GM10266 (cell line): ENCODE results near the gene ITGBL1.

Source experiments
- DNase-seq: peaks from one replicate; pipeline ENCODE4 v3.0.0; 2012; ENCODE audit errors: extremely low spot score
- TF ChIP-seq, protein P1 (sequence below): IDR thresholded peaks from 2 replicates; pipeline ENCODE4 v1.5.1; 2012; ENCODE audit warnings: mild to moderate bottlenecking, low read depth; ENCODE audit not compliant: control insufficient read depth, insufficient read depth; ENCODE audit errors: missing control alignments

Gene ITGBL1

DNA sequence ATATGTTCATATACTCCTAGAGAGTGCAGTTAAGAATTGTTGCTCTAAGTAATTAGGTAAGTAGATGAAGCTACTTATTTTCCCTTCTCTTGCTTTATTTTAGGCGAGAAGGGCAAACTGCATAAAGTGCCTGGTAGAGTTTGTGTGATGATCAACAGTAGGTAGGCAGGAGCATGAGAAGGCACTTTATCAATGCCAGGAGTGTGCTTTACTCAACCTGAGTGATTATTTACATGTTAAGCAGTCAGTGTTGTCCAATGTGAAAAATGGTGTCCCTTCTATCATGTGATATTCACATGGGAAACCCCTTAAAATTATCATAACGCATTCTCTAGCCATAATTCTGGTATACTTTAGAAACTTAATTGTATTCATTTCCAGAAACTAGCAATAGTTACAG lies 294.0 kb downstream of the ITGBL1 start:
- TF ChIP-seq, protein P1, sequence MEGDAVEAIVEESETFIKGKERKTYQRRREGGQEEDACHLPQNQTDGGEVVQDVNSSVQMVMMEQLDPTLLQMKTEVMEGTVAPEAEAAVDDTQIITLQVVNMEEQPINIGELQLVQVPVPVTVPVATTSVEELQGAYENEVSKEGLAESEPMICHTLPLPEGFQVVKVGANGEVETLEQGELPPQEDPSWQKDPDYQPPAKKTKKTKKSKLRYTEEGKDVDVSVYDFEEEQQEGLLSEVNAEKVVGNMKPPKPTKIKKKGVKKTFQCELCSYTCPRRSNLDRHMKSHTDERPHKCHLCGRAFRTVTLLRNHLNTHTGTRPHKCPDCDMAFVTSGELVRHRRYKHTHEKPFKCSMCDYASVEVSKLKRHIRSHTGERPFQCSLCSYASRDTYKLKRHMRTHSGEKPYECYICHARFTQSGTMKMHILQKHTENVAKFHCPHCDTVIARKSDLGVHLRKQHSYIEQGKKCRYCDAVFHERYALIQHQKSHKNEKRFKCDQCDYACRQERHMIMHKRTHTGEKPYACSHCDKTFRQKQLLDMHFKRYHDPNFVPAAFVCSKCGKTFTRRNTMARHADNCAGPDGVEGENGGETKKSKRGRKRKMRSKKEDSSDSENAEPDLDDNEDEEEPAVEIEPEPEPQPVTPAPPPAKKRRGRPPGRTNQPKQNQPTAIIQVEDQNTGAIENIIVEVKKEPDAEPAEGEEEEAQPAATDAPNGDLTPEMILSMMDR: no peak
- no peak for DNase-seq

DNA sequence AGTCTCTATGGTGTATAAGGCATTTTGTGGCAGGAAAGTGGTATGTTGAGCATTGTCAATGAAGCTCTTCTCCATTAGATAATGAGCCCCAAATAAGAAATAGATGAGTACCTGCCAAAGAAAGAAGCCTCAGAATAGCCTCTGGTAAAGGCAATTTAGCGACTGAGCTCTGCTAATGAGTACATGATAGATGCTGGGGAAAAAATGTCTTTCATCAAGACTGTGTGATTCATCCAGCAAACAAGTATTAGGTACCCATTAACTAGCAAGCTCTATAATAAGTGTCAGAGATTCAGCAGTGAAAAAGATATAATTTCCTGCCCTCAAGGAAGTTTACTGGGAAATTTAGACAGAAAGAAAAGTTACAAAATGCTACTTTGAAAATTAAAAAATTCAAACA lies 294.6 kb downstream of the ITGBL1 start:
- TF ChIP-seq, protein P1: no peak
- DNase-seq: no peak

DNA sequence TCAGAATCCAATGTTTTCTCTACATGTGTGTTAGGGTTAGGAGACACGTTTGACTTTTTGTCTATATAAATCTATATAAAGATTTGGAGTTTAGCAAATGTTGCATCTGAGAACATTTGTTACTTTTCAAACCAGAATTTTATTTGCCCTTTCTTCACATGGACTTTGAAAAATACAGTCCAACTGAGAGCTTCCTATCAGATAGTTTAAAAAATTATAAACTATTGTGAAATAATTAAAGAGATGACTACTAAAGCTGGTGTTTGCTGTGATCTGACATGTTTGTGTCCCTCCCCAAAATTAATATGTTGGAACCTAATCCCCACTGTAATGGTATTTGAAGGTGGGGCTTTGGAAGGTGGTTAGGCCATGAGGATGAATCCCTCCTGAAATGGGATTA lies 297.1 kb downstream of the ITGBL1 start:
- DNase-seq: no peak

DNA sequence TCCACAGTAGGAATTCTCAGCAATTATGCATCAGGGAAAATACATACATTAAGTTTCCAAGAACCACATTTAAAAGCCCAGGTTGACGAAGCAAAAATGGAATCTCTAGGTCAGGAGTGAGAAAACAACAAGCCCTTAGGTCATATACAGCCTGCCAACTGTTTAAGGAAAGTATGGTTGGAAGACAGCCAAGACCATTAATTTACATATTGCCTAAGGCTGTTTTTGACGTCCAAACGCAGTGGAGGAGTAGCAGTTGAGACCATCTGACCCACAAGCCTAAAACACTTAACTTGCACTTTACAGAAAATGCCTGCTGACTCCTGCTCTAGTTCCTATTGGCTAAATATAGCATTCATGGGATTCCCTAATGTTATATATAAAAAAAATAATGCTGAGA lies 299.0 kb downstream of the ITGBL1 start:
- TF ChIP-seq, protein P1: no peak
- no peak for DNase-seq

More for the DNA sequence above, 297.1 kb downstream of the ITGBL1 start:
- TF ChIP-seq, protein P1: no peak

DNA sequence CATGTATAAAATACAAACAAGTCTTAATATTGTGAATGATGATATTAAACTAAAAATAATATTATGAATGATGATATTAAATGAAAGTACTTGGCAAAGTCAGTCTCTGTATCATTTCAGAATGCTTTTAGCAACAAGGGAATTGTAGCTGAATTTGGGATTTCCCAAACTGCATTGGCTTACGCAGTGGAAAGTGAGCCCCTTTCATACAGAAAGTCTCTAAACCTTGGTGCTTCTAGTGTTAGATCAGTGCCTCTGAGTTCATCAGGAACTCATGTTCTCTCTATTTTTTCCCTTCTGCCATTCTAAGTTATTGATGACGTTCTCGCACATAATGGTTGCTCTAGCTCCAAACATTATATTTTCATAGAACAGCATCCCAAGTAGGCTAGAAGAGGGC lies 300.0 kb downstream of the ITGBL1 start:
- TF ChIP-seq, protein P1: no peak
- DNase-seq: no peak

DNA sequence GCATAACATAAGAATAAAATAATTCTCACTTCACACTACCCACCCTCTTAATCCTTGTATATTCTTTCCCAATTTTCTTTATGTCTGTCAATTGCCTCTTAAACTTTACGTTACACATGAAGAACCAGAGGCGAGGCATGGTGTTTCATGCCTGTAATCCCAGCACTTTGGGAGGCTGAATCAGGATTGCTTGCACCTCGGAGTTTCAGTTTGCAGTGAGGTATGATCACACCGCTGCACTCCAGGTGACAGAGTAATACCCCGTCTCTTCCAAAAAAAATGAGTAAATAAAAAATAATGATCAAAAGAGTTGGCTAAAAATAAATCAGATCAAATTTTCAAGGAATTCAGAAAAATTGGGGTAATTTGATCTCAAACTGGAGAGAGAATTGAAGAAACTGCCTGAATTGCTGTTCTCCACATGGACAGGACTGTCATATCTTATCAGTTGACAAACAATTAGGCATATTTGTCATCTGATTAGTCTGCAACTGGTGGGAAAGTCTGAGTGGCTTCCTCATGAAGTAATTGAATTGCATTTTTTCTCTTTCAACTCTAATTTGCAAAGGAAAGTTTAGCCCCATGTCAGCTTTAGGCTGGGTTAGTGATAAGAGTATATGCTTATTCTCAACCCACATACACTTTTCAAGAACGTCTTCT lies 302.9 kb downstream of the ITGBL1 start:
- TF ChIP-seq, protein P1: no peak
- no peak for DNase-seq

DNA sequence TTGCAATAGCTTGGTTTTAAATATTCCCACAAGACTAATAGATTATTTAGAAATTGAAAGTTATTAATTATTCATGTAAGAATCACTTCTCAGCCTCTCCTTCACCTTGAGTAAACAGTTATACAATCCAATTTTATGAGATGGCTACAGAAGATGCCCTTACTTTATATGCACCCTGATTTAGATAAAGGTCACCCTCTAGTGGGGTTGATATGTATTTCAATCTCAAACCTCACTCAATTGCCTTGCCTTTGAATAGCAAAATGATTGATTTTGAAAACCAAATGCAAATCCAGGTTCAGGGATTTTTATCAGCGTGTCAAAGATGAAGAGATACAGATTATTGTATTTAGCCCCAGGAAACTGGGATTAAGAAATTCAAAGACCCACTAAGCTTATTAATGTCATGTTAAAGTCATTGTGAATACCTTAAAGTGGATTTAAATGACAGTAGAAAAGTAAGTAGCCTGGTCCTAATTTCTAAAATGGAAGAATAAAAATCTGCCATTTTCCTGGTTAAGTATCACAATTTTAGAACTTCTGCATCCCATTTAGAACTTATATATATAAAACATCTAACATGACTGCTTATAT lies 305.1 kb downstream of the ITGBL1 start:
- TF ChIP-seq, protein P1: peak; percentile 43
- peak; percentile 12 for DNase-seq
